ENCODE measurements around the gene GALNTL6.
"Not testable (repeated sequence)": the region's sequence is repeated elsewhere in the genome, so short reads cannot be mapped to it uniquely, and the experiment has no call there.

Gene GALNTL6

GRCh38 chr4:173039617-173040577 is 1226.7 kb downstream of the GALNTL6 start:
- no peak for DNase-seq

- no peak for DNase-seq
Measured at GRCh38 chr4:173041482-173041881, 1228.3 kb downstream of the GALNTL6 start.

GRCh38 chr4:173042139-173042538 is 1228.9 kb downstream of the GALNTL6 start:
- DNase-seq, result not testable (repeated sequence)

- DNase-seq, result no peak
Measured at GRCh38 chr4:173044340-173044739, 1231.1 kb downstream of the GALNTL6 start.

GRCh38 chr4:173045571-173045970 is 1232.4 kb downstream of the GALNTL6 start:
- DNase-seq, result no peak

- no peak for DNase-seq
Measured at GRCh38 chr4:173046144-173046543, 1232.9 kb downstream of the GALNTL6 start.

GRCh38 chr4:173046818-173047217 is 1233.6 kb downstream of the GALNTL6 start:
- DNase-seq, result peak in 1 of 14 donors; percentile 22

- DNase-seq, result no peak
Measured at GRCh38 chr4:173051232-173051631, 1238.0 kb downstream of the GALNTL6 start.

- no peak for DNase-seq
Measured at GRCh38 chr4:173051716-173052115, 1238.5 kb downstream of the GALNTL6 start.

GRCh38 chr4:173052439-173052838 is 1239.2 kb downstream of the GALNTL6 start:
- DNase-seq, result no peak

- no peak for DNase-seq
Measured at GRCh38 chr4:173056271-173056670, 1243.1 kb downstream of the GALNTL6 start.

GRCh38 chr4:173056710-173057109 is 1243.5 kb downstream of the GALNTL6 start:
- DNase-seq, result no peak

GRCh38 chr4:173057442-173057841 is 1244.2 kb downstream of the GALNTL6 start:
- DNase-seq, result no peak

GRCh38 chr4:173057901-173058300 is 1244.7 kb downstream of the GALNTL6 start:
- no peak for DNase-seq

- DNase-seq, result no peak
Measured at GRCh38 chr4:173061160-173061559, 1248.0 kb downstream of the GALNTL6 start.

GRCh38 chr4:173073939-173074500 is 1260.8 kb downstream of the GALNTL6 start:
- DNase-seq, result no peak

- peak in 5 of 14 donors; percentile 1 to 98 (median 17) for DNase-seq
Measured at GRCh38 chr4:173074501-173074946, 1261.3 kb downstream of the GALNTL6 start.

GRCh38 chr4:173076903-173077634 is 1263.9 kb downstream of the GALNTL6 start:
- no peak for DNase-seq

GRCh38 chr4:173088144-173088543 is 1274.9 kb downstream of the GALNTL6 start:
- DNase-seq, result no peak
